HL-60 (cell line): ENCODE measurements around the gene AKT3.

Experiments used
- CTCF ChIP-seq: IDR thresholded peaks from one replicate; pipeline ENCODE4 v1.5.1; 2011; ENCODE audit warnings: low read length, control low read depth, inconsistent platforms; ENCODE audit not compliant: insufficient read depth
- GABPA ChIP-seq: IDR thresholded peaks from 2 replicates; pipeline ENCODE4 v1.6.1; 2012; ENCODE audit warnings: low read depth
- POLR2AphosphoS5 ChIP-seq: IDR thresholded peaks from 2 replicates; pipeline ENCODE4 v1.6.1; 2012; ENCODE audit warnings: low read depth
- SPI1 ChIP-seq: IDR thresholded peaks from 2 replicates; pipeline ENCODE4 v1.6.1; 2012; ENCODE audit warnings: low read depth, mild to moderate bottlenecking, borderline replicate concordance

GRCh38 chr1:243621973-243622372, 228.1 kb downstream of the AKT3 start:
- TF ChIP-seq GABPA = no peak
- no peak for TF ChIP-seq CTCF
- no peak for TF ChIP-seq POLR2AphosphoS5
- no peak for TF ChIP-seq SPI1
